ENCODE data around the gene COL9A1. TPM values are rescaled to one million over a fixed set of nuclear protein-coding genes. Genes with fewer than 3 reads are reported as not detected.

The COL9A1 gene
- total and polyA plus RNA-seq, 3 experiments from 2014 or later = not detected

DNA sequence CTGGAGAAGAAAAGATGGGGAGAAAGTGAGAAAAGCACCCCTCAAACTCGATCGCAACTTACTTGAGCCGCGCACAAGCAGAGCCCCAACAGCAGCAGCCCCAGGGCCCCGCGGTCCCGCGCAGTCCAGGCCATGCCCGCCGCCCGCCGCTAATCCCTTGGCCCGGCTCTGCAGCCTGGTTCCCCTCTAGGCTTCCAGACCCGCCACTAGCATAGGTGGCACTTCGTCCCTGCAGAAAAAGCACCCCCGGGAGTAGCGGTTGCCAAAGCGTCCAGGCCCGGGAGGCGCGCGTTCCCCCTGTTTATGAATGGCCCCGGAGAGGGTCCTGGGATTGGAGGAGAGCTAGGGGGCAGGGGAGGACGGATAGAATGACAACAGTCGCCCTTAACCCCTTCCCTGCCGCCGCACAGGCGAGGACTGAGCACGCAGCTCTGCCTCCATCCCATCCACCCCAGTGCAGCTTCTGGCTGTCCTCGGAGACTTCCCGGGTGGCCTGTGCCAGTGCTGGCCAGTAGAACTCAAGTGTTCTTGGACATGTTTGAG lies 19.9 kb downstream of the COL9A1 start:
- DNase-seq = no peak
- Mint-ChIP-seq H3K27me3 (peaks cover 28 to 44% of the 10 kb centered on the region in 2 donors), H3K4me1 (peaks cover 0 to 8% (median 1%) of the 10 kb centered on the region in 3 donors), H3K4me3 (no peak overlapping the region), H3K27ac (no peak overlapping the region), H3K36me3 (no peaks in the 10 kb centered on the region), H3K9me3 (peaks cover 0 to 2% (median 0%) of the 10 kb centered on the region in 5 donors)
- H3K27ac ChIP-seq (ENCODE audit: low read depth, low read length) = no peak overlapping the region
- ChIA-PET POLR2A (no interaction called here), CTCF (interaction anchor here (0.6 kb wide), 1 partner anchor 73 kb away, joined by 4 read pairs; no protein-coding TSS in a partner anchor)
- H3K4me1 ChIP-seq (ENCODE audit: insufficient read depth, low read length) = no peaks in the 10 kb centered on the region
- no peaks in the 10 kb centered on the region for H3K9me3 ChIP-seq (ENCODE audit: low read length)
- H3K4me3 ChIP-seq (ENCODE audit: low read length) = no peak overlapping the region
- peaks cover 3% of the 10 kb centered on the region for H3K27me3 ChIP-seq (ENCODE audit: insufficient read depth, low read length, poor library complexity, severe bottlenecking)
- no peaks in the 10 kb centered on the region for H3K36me3 ChIP-seq (ENCODE audit: insufficient read depth, low read length)

- Histone ChIP-seq H3K9me3 (ENCODE audit: low read length) (no peaks in the 10 kb centered on the region), H3K36me3 (ENCODE audit: insufficient read depth, low read length) (no peaks in the 10 kb centered on the region), H3K4me3 (ENCODE audit: low read length) (no peak overlapping the region), H3K4me1 (ENCODE audit: insufficient read depth, low read length) (no peaks in the 10 kb centered on the region), H3K27ac (ENCODE audit: low read depth, low read length) (no peak overlapping the region), H3K27me3 (ENCODE audit: insufficient read depth, low read length, poor library complexity, severe bottlenecking) (peaks cover 3% of the 10 kb centered on the region)
- H3K27me3 Mint-ChIP-seq = peaks cover 30 to 44% of the 10 kb centered on the region in 2 donors
- ChIA-PET POLR2A (no interaction called here), CTCF (interaction anchor here (0.6 kb wide), 1 partner anchor 74 kb away, joined by 4 read pairs; no protein-coding TSS in a partner anchor)
- peaks cover 0 to 2% (median 0%) of the 10 kb centered on the region in 5 donors for H3K9me3 Mint-ChIP-seq
- peaks cover 0 to 8% (median 1%) of the 10 kb centered on the region in 3 donors for H3K4me1 Mint-ChIP-seq
- H3K27ac Mint-ChIP-seq = no peak overlapping the region
- no peak overlapping the region for H3K4me3 Mint-ChIP-seq
- H3K36me3 Mint-ChIP-seq = no peaks in the 10 kb centered on the region
- no peak for DNase-seq
Measured at GRCh38 chr6:70282312-70282918, 20.5 kb downstream of the COL9A1 start.

- no peaks in the 10 kb centered on the region for H3K9me3 ChIP-seq (ENCODE audit: low read length)
- peaks cover 3% of the 10 kb centered on the region for H3K27me3 ChIP-seq (ENCODE audit: insufficient read depth, low read length, poor library complexity, severe bottlenecking)
- H3K36me3 ChIP-seq (ENCODE audit: insufficient read depth, low read length) = no peaks in the 10 kb centered on the region
- no peak overlapping the region for H3K4me3 Mint-ChIP-seq
- no peaks in the 10 kb centered on the region for H3K36me3 Mint-ChIP-seq
- H3K4me1 Mint-ChIP-seq = peaks cover 0 to 8% (median 1%) of the 10 kb centered on the region in 3 donors
- ChIA-PET CTCF (no interaction called here), POLR2A (no interaction called here)
- no peaks in the 10 kb centered on the region for H3K4me1 ChIP-seq (ENCODE audit: insufficient read depth, low read length)
- no peak overlapping the region for H3K27ac Mint-ChIP-seq
- no peak for DNase-seq
- peaks cover 0 to 2% (median 0%) of the 10 kb centered on the region in 5 donors for H3K9me3 Mint-ChIP-seq
- no peak overlapping the region for H3K4me3 ChIP-seq (ENCODE audit: low read length)
- peaks cover 32 to 44% of the 10 kb centered on the region in 2 donors for H3K27me3 Mint-ChIP-seq
- H3K27ac ChIP-seq (ENCODE audit: low read depth, low read length) = no peak overlapping the region
Measured at GRCh38 chr6:70281923-70282311, 21.0 kb downstream of the COL9A1 start.

DNA sequence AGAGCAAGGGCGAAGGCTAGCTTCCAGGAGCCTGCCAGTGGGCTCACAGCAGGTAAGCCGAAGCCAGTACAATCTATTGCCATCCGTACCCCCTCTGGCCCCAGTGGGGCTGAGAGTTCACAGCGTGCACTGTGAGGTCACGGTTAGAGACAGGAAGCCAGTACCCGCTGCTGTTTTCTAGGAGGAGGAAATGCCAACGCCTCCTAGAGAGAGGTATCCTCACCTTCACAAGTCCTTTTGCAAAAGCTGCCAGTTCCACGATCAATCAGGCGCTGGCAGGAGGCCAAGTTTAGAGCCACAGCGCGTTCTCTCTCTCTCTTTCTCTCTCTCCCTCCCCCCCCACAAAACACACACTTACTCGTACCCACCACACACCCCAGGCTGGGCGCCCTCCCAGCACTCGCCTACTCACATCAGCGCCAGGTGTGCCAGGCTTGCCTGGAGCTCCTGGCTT lies 22.5 kb downstream of the COL9A1 start:
- Histone ChIP-seq H3K27me3 (ENCODE audit: insufficient read depth, low read length, poor library complexity, severe bottlenecking) (peaks cover 3% of the 10 kb centered on the region), H3K4me1 (ENCODE audit: insufficient read depth, low read length) (no peaks in the 10 kb centered on the region), H3K9me3 (ENCODE audit: low read length) (no peaks in the 10 kb centered on the region), H3K36me3 (ENCODE audit: insufficient read depth, low read length) (no peaks in the 10 kb centered on the region), H3K27ac (ENCODE audit: low read depth, low read length) (no peak overlapping the region), H3K4me3 (ENCODE audit: low read length) (no peak overlapping the region)
- CTCF ChIA-PET = no interaction called here
- no peak for DNase-seq
- no peaks in the 10 kb centered on the region for H3K36me3 Mint-ChIP-seq
- peaks cover 0 to 8% (median 1%) of the 10 kb centered on the region in 3 donors for H3K4me1 Mint-ChIP-seq
- no peak overlapping the region for H3K4me3 Mint-ChIP-seq
- no peak overlapping the region for H3K27ac Mint-ChIP-seq
- H3K9me3 Mint-ChIP-seq = peaks cover 0 to 2% (median 0%) of the 10 kb centered on the region in 5 donors
- POLR2A ChIA-PET = no interaction called here
- H3K27me3 Mint-ChIP-seq = peaks cover 28 to 54% of the 10 kb centered on the region in 2 donors

DNA sequence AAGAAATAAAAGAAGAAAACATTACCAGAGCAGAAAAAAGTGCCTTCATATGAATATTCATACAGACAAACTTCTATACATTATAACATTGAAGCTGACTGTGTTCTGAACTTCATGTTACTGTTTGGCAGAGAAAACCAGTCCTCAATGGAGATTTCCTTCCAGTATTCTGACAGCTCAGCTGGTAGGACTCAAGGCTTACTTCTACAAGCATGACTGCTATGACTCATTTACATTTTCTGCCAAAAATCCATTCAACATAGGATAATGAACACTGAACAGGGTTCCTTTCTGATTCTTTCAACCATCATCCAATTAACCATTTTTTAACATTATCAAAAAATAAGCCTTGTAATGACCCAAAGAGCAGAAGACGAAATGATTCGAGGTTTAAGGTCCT lies 25.4 kb downstream of the COL9A1 start:
- Histone ChIP-seq H3K4me3 (ENCODE audit: low read length) (no peak overlapping the region), H3K4me1 (ENCODE audit: insufficient read depth, low read length) (no peaks in the 10 kb centered on the region), H3K36me3 (ENCODE audit: insufficient read depth, low read length) (no peaks in the 10 kb centered on the region), H3K27ac (ENCODE audit: low read depth, low read length) (no peak overlapping the region), H3K9me3 (ENCODE audit: low read length) (no peaks in the 10 kb centered on the region), H3K27me3 (ENCODE audit: insufficient read depth, low read length, poor library complexity, severe bottlenecking) (peaks cover 3% of the 10 kb centered on the region)
- H3K27me3 Mint-ChIP-seq = peaks cover 23 to 41% of the 10 kb centered on the region in 2 donors
- H3K36me3 Mint-ChIP-seq = no peaks in the 10 kb centered on the region
- H3K9me3 Mint-ChIP-seq = peaks cover 0 to 5% (median 2%) of the 10 kb centered on the region in 5 donors
- H3K4me1 Mint-ChIP-seq = peaks cover 0 to 8% (median 1%) of the 10 kb centered on the region in 3 donors
- ChIA-PET POLR2A (no interaction called here), CTCF (no interaction called here)
- no peak for DNase-seq
- no peak overlapping the region for H3K4me3 Mint-ChIP-seq
- H3K27ac Mint-ChIP-seq = peak overlapping the region in 1 of 8 donors; percentile 61

GRCh38 chr6:70274338-70274737 lies 28.5 kb downstream of the COL9A1 start:
- peaks cover 4 to 26% of the 10 kb centered on the region in 2 donors for H3K27me3 Mint-ChIP-seq
- Histone ChIP-seq H3K4me3 (ENCODE audit: low read length) (no peak overlapping the region), H3K4me1 (ENCODE audit: insufficient read depth, low read length) (no peaks in the 10 kb centered on the region), H3K9me3 (ENCODE audit: low read length) (no peaks in the 10 kb centered on the region), H3K27me3 (ENCODE audit: insufficient read depth, low read length, poor library complexity, severe bottlenecking) (no peaks in the 10 kb centered on the region), H3K27ac (ENCODE audit: low read depth, low read length) (no peak overlapping the region), H3K36me3 (ENCODE audit: insufficient read depth, low read length) (no peaks in the 10 kb centered on the region)
- H3K4me1 Mint-ChIP-seq = no peaks in the 10 kb centered on the region
- peak overlapping the region in 1 of 8 donors; percentile 34 for H3K27ac Mint-ChIP-seq
- CTCF ChIA-PET = no interaction called here
- no peak for DNase-seq
- peaks cover 0 to 5% (median 0%) of the 10 kb centered on the region in 5 donors for H3K9me3 Mint-ChIP-seq
- H3K36me3 Mint-ChIP-seq = no peaks in the 10 kb centered on the region
- no peak overlapping the region for H3K4me3 Mint-ChIP-seq
- POLR2A ChIA-PET = no interaction called here

DNA sequence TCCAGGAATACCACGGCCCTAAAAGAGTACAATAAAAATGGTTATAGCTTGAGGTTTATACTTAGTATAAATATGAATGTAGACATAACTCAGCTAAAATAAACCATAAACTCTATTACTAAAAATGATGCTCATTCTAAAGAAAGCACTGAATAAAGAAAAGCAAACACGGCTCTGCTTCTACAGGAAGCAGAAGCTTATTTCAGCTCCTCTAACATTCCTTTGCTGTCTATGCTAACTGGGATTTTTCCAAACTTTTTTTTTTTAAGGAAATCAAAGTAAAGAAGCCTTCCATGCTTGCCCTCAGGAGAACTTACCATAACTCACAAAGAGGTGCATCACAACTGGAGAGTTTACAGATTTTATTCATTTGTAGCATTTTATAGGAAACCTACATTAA lies 30.8 kb downstream of the COL9A1 start:
- Mint-ChIP-seq H3K36me3 (no peaks in the 10 kb centered on the region), H3K27me3 (peaks cover 4 to 30% of the 10 kb centered on the region in 2 donors), H3K4me3 (no peak overlapping the region), H3K9me3 (peaks cover 0 to 5% (median 2%) of the 10 kb centered on the region in 5 donors), H3K4me1 (no peaks in the 10 kb centered on the region), H3K27ac (no peak overlapping the region)
- H3K4me1 ChIP-seq (ENCODE audit: insufficient read depth, low read length) = no peaks in the 10 kb centered on the region
- no peak for DNase-seq
- no peaks in the 10 kb centered on the region for H3K9me3 ChIP-seq (ENCODE audit: low read length)
- no peak overlapping the region for H3K4me3 ChIP-seq (ENCODE audit: low read length)
- no peaks in the 10 kb centered on the region for H3K27me3 ChIP-seq (ENCODE audit: insufficient read depth, low read length, poor library complexity, severe bottlenecking)
- ChIA-PET POLR2A (no interaction called here), CTCF (no interaction called here)
- H3K36me3 ChIP-seq (ENCODE audit: insufficient read depth, low read length) = no peaks in the 10 kb centered on the region
- no peak overlapping the region for H3K27ac ChIP-seq (ENCODE audit: low read depth, low read length)

GRCh38 chr6:70270287-70271005 lies 32.4 kb downstream of the COL9A1 start:
- POLR2A ChIA-PET = no interaction called here
- CTCF ChIA-PET = no interaction called here
- no peak for DNase-seq
- Mint-ChIP-seq H3K27me3 (peaks cover 4 to 20% of the 10 kb centered on the region in 2 donors), H3K9me3 (peaks cover 0 to 5% (median 2%) of the 10 kb centered on the region in 5 donors), H3K27ac (no peak overlapping the region), H3K4me3 (no peak overlapping the region), H3K4me1 (no peaks in the 10 kb centered on the region), H3K36me3 (no peaks in the 10 kb centered on the region)
- H3K9me3 ChIP-seq (ENCODE audit: low read length) = no peaks in the 10 kb centered on the region
- H3K27ac ChIP-seq (ENCODE audit: low read depth, low read length) = no peak overlapping the region
- H3K4me3 ChIP-seq (ENCODE audit: low read length) = no peak overlapping the region
- no peaks in the 10 kb centered on the region for H3K36me3 ChIP-seq (ENCODE audit: insufficient read depth, low read length)
- no peaks in the 10 kb centered on the region for H3K27me3 ChIP-seq (ENCODE audit: insufficient read depth, low read length, poor library complexity, severe bottlenecking)
- no peaks in the 10 kb centered on the region for H3K4me1 ChIP-seq (ENCODE audit: insufficient read depth, low read length)

Data from CD8-positive, alpha-beta memory T cell (primary cell).